CD4-positive, alpha-beta T cell treated with Interleukin-4 for 4 hours (primary cell): ENCODE results near the gene NAA35.
A peak's percentile ranks its signal among the peaks of the same experiment; 100 is the strongest.

Source experiments
- DNase-seq: peaks from one replicate; pipeline ENCODE4 v3.0.0-alpha.2; 2020

The NAA35 gene

DNA sequence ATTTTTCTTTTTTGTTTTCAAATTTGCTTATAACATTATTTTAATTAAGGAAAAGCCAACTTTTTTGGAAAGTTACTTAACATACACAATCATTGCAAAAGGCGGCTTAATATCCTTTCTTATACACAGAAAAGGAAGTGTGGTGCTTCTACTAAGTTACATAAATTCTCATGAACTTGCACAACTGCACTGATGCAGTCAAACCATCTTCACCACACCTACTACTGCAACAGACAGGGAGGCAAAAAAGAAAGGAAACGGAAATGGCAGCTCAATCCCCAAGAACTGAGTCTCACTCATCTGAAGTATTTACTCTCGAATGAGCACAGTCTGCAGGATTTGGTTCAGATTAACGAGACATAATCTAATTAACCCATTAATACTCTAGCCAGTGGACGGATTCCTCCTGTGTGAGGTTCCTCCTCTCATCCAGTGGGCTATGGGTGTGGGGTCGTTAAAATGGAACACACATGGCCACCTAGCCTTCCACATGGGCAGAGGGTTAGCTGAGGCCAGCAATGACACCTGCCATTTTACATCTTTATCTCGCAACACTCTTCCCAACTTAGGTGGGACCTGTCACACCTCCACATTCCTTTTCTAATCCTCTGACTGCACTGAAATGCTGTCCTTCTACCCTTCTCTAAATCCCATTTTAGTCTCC lies 128.4 kb downstream of the NAA35 start:
- peak; percentile 14 for DNase-seq
